Endothelial cell of umbilical vein (primary cell): Measurements from ENCODE around the gene PRKD2. TPM values are rescaled to one million over a fixed set of nuclear protein-coding genes. Genes with fewer than 3 reads are reported as not detected.

ENCODE experiments used
- BruUV-seq: library from RNA; stranded (reverse); fragments of 400-500 nt; replicated peaks from 2 replicates; lab custom pipeline; 2021; lab: Mats Ljungman, UMichigan
- CTCF ChIA-PET: fragments of 300-600, 350-600 bp; sonication (Branson Sonifier 250); formaldehyde crosslinking; loops from one replicate; lab custom pipeline; 2021; ENCODE audit warnings: antibody characterized with exemption, inconsistent platforms; lab: Charles Lee
- POLR2A ChIA-PET: fragments of 300-600, 350-600 bp; sonication (Branson Sonifier 250); formaldehyde crosslinking; loops from one replicate; lab custom pipeline; 2021; ENCODE audit warnings: antibody characterized with exemption, inconsistent platforms; lab: Charles Lee
- DNase-seq: peaks from one replicate; pipeline ENCODE4 v3.0.0-alpha.2; 2011; ENCODE audit warnings: low read depth, low spot score
- FAIRE-seq: peaks from 2 replicates; lab custom pipeline; 2011; peaks lifted over from hg19 to GRCh38; lab: Jason Lieb, UNC
- H2AFZ ChIP-seq: 2 replicates; pipeline ENCODE4 v1.6.0; 2012; ENCODE audit warnings: low read depth, low read length, control low read depth, inconsistent platforms
- H3K27ac ChIP-seq: 2 replicates; pipeline ENCODE4 v1.5.1; 2011; ENCODE audit warnings: low read depth, mild to moderate bottlenecking, control low read depth, low read length, moderate library complexity; ENCODE audit not compliant: insufficient read depth
- H3K27me3 ChIP-seq, 2 experiments: 2 replicates each; pipeline versions ENCODE4 v1.6.0 to v1.6.1; 2011; ENCODE audit warnings: low read length in 2 of 2, mixed read lengths in 1 of 2; ENCODE audit not compliant: control insufficient read depth in 2 of 2, insufficient read depth in 2 of 2
- H3K36me3 ChIP-seq, 2 experiments: 2 replicates in 1 of 2; 3 replicates in 1 of 2; pipeline ENCODE4 v1.5.1; 2011; ENCODE audit warnings: low read length in 2 of 2, mild to moderate bottlenecking in 1 of 2, moderate library complexity in 1 of 2; ENCODE audit not compliant: control insufficient read depth in 2 of 2, insufficient read depth in 2 of 2; ENCODE audit errors: extremely low read depth in 1 of 2
- H3K4me1 ChIP-seq: 3 replicates; pipeline ENCODE4 v1.5.1; 2011; ENCODE audit warnings: mild to moderate bottlenecking, low read length; ENCODE audit not compliant: control insufficient read depth, insufficient read depth; ENCODE audit errors: extremely low read depth
- H3K4me2 ChIP-seq: 2 replicates; pipeline ENCODE4 v1.6.1; 2011; ENCODE audit warnings: low read length, control low read depth, mixed read lengths; ENCODE audit not compliant: insufficient read depth
- H3K4me3 ChIP-seq, 3 experiments: fragments of 200-600 bp in 1 of 3; sonication (generic), shearing (Covaris generic) in 1 of 3; replicated peaks in 1 of 3; 2 replicates each; pipeline ENCODE4 v1.5.1; 2011 to 2016; ENCODE audit warnings: control low read depth in 3 of 3, low read length in 3 of 3, mild to moderate bottlenecking in 2 of 3, inconsistent platforms in 1 of 3, low read depth in 1 of 3, moderate library complexity in 1 of 3; ENCODE audit not compliant: insufficient read depth in 1 of 3
- H3K79me2 ChIP-seq: 2 replicates; pipeline ENCODE4 v1.6.0; 2012; ENCODE audit warnings: low read length, inconsistent platforms; ENCODE audit not compliant: control insufficient read depth, insufficient read depth
- H3K9ac ChIP-seq: replicated peaks from 2 replicates; pipeline ENCODE3; 2011; ENCODE audit warnings: low read length, control low read depth; ENCODE audit not compliant: insufficient read depth; ENCODE audit errors: extremely low read depth
- H3K9me1 ChIP-seq: replicated peaks from 3 replicates; pipeline ENCODE4 v1.6.0; 2011; ENCODE audit warnings: mild to moderate bottlenecking, low read length; ENCODE audit not compliant: control insufficient read depth, insufficient read depth; ENCODE audit errors: extremely low read depth
- H3K9me3 ChIP-seq: replicated peaks from 2 replicates; pipeline ENCODE4 v1.5.1; 2012; ENCODE audit warnings: low read length, inconsistent platforms; ENCODE audit not compliant: control insufficient read depth, insufficient read depth
- H4K20me1 ChIP-seq: replicated peaks from 2 replicates; pipeline ENCODE3; 2011; ENCODE audit warnings: mild to moderate bottlenecking, low read length; ENCODE audit not compliant: control insufficient read depth, insufficient read depth; ENCODE audit errors: extremely low read depth
- CTCF ChIP-seq, 2 donors: IDR thresholded peaks; 1 replicate in 1 of 2; 2 replicates in 1 of 2; pipeline ENCODE4 v1.5.1; 2011; ENCODE audit warnings: low read length in 2 of 2, mild to moderate bottlenecking in 2 of 2, moderate library complexity in 2 of 2, control low read depth in 1 of 2, inconsistent platforms in 1 of 2, low read depth in 1 of 2; ENCODE audit not compliant: insufficient read depth in 1 of 2; ENCODE audit errors: extremely low read depth in 1 of 2
- EZH2 ChIP-seq: IDR thresholded peaks from 2 replicates; pipeline ENCODE4 v1.6.1; 2012; ENCODE audit warnings: borderline replicate concordance, low read depth, mild to moderate bottlenecking, moderate library complexity, low read length, inconsistent platforms; ENCODE audit not compliant: severe bottlenecking
- FOS ChIP-seq: IDR thresholded peaks from 2 replicates; pipeline ENCODE4 v1.6.1; 2011; ENCODE audit warnings: mild to moderate bottlenecking, low read length, moderate library complexity, borderline replicate concordance; ENCODE audit not compliant: insufficient read depth
- GATA2 ChIP-seq: IDR thresholded peaks from 2 replicates; pipeline ENCODE4 v1.7.0; 2011; ENCODE audit warnings: low read depth, mild to moderate bottlenecking, moderate library complexity, mixed read lengths, low read length; ENCODE audit not compliant: insufficient read length, insufficient read depth
- JUN ChIP-seq: IDR thresholded peaks from 2 replicates; pipeline ENCODE4 v1.6.1; 2011; ENCODE audit warnings: borderline replicate concordance, low read depth; ENCODE audit not compliant: insufficient read length, insufficient read depth
- MYC ChIP-seq: IDR thresholded peaks from one replicate; pipeline ENCODE4 v1.6.1; 2011; ENCODE audit warnings: mild to moderate bottlenecking, low read depth, low read length
- POLR2A ChIP-seq: IDR thresholded peaks from 2 replicates; pipeline ENCODE4 v1.6.1; 2012; ENCODE audit warnings: low read depth, mild to moderate bottlenecking, control low read depth, low read length
- POLR2AphosphoS5 ChIP-seq: IDR thresholded peaks from 2 replicates; pipeline ENCODE4 v1.6.1; 2012; ENCODE audit warnings: low read depth, mild to moderate bottlenecking, control low read depth, low read length, moderate library complexity; ENCODE audit not compliant: insufficient read depth
- dilution Hi-C: fragments of 300-500 bp; cut with MboI; formaldehyde crosslinking; loops from one replicate; pipeline ENCODE4 v1.15.0; 2019; ENCODE audit warnings: low sequenced_read_pairs; ENCODE audit not compliant: extremely low pct_ligation_motif_present
- intact Hi-C: fragments of 100-400 bp; cut with micrococcal nuclease; formaldehyde crosslinking; loops from one replicate; pipeline ENCODE4 v1.10.0; 2022
- polyA plus RNA-seq, 4 experiments: library from polyadenylated mRNA; depleted of rRNA in 3 of 4; stranded (reverse) in 3 of 4; unstranded in 1 of 4; fragments of >200 nt; gene quantifications; 2 replicates each; pipeline versions ENCODE4 v1.2.1 to v1.2.3, GENCODE V29; 2011 to 2012; ENCODE audit warnings: missing spikeins in 1 of 4
- total RNA-seq: library from RNA; stranded (reverse); gene quantifications from 2 replicates; pipeline ENCODE4 v1.2.3, GENCODE V29; 2021
- TF ChIP-seq, protein P1 (sequence below): IDR thresholded peaks from 2 replicates; pipeline ENCODE4 v1.6.1; 2011; ENCODE audit not compliant: insufficient read depth, insufficient read length

PRKD2 gene
- total and polyA plus RNA-seq, 2 donors (not counting 3 experiments of a cell fraction or from before 2014, with no cell fraction given): 40.4 to 94.9 TPM

- H2AFZ ChIP-seq: no peak overlapping the region
Observed at GRCh38 chr19:46626446-46626845, 90.5 kb downstream of the PRKD2 start.

More at GRCh38 chr19:46626446-46626845, 90.5 kb downstream of the PRKD2 start:
- H4K20me1 ChIP-seq: no peaks in the 10 kb centered on the region
- BruUV-seq: no TSS peak
- H3K9ac ChIP-seq: no peak overlapping the region
- H3K4me3 ChIP-seq: no peak overlapping the region
- no peaks in the 10 kb centered on the region for H3K27me3 ChIP-seq
- H3K36me3 ChIP-seq: no peaks in the 10 kb centered on the region
- no peaks in the 10 kb centered on the region for H3K79me2 ChIP-seq
- dilution Hi-C loops: no loop called here
- FAIRE-seq (no peak), DNase-seq (no peak)
- intact Hi-C loops: no loop called here
- no peaks in the 10 kb centered on the region for H3K9me1 ChIP-seq
- ChIA-PET POLR2A (no interaction called here), CTCF (interaction anchor here (2.3 kb wide), 1 partner anchor 12 kb away, joined by 15 read pairs; no protein-coding TSS in a partner anchor)
- no peak for TF ChIP-seq FOS
- no peak for TF ChIP-seq JUN
- no peak for TF ChIP-seq CTCF (IDR thresholded peaks at IDR 0.05; ENCODE audit: extremely low read depth in 1 of 2, insufficient read depth in 1 of 2, low read depth in 1 of 2, low read length in 2 of 2)
- TF ChIP-seq EZH2: no peak
- TF ChIP-seq GATA2: no peak
- TF ChIP-seq, protein P1, sequence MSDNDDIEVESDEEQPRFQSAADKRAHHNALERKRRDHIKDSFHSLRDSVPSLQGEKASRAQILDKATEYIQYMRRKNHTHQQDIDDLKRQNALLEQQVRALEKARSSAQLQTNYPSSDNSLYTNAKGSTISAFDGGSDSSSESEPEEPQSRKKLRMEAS: no peak
- TF ChIP-seq MYC: no peak
- TF ChIP-seq POLR2A: no peak
- TF ChIP-seq POLR2AphosphoS5: no peak
- H3K4me1 ChIP-seq: peaks cover 12% of the 10 kb centered on the region
- H3K27ac ChIP-seq: no peak overlapping the region
- no peaks in the 10 kb centered on the region for H3K9me3 ChIP-seq
- H3K4me2 ChIP-seq: no peak overlapping the region
